Germinal center (tissue), 1 donor: ENCODE data around the gene PPP2R5C.

ENCODE experiments used
- DNase-seq: peaks from one replicate; pipeline ENCODE4 v3.0.0; 2012; ENCODE audit warnings: mixed read lengths, low spot score

PPP2R5C gene

DNA sequence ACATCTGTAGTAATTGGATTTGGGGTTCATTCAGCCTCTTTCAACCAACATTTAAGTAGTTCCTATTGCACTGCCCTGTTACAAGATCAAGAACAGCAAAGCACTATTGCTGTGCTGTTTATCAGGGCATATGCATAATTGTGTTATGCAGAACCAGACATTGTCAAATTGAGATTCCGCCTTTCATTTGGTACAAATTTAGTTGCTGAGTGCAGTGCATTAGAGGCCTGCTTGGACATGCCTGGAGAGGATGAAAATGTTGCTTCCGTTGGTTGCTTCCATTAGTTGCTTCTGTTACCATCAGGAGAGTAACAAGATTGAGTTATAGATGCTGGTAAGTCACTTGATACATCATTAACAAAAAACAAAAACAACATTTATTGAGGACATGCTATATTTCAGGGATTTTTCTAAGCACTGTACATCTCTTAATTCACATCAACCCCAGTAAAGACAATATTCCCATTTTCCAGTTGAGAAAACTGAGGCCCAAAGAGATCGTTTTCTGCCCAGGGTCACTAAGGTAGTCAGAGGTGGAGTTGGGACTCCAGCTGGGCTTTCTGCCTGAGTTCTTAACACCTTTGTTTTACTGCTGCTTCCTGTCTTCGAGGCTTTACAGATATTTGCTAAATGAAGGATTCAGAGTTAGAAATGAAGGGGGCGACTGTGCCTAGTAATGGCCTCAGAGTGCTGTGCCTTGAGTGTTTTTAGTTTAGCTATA lies 79.3 kb downstream of the PPP2R5C start:
- DNase-seq: no peak

DNA sequence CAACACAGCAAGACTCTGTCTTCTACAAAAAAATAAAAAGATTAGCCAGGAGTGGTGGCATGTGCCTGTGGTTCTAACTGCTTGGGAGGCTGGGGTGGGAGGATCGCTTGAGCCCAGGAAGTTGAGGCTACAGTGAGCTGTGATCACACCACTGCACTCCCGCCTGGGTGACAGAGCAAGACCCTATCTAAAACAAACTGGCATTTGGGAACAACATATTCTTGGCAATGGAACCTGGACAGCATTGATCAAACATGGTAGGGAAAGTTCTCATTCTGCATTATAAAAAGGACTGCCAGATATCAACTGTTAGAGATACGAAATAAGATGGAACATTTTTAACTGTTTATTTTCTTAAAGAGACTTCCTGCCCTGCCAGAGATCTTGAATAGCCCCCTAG lies 81.5 kb downstream of the PPP2R5C start:
- no peak for DNase-seq

DNA sequence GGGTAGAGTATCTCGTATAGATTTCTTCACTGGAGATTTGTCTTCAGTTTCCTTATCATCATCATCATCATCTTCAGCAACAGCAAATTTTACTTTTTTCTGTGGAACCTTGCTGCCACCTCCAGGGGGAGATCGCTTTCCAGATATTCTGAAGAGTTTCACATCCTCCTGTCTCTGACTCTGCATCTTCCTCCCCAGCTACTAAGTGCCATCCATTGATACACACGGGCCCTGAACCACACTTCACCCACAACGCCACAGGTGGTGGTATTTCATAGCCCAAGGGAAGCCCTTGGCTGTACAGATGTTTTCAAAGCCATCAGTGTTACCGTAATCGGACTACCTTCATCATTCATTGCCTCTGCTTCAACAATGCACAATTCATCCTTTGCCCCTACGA lies 82.2 kb downstream of the PPP2R5C start:
- peak; percentile 81 for DNase-seq

DNA sequence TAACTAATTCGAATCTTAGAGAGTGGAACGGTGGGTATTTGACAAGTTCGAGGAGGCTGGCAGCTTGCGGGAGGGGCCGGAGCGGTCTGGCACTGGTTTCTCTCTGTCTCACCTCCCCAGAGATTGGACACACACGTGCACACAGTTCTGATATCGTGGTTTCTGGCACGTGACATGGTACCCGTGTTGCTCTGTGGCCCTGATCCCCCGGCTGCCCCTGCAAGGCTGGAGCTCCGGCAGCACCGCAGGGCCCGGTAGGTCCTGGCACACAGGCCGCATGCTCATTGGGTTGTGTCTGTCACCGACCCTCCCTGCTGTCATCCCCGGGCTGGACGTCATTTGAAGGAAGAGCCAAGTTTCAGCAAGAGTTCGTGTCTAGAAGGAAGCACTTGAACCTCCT lies 82.7 kb downstream of the PPP2R5C start:
- DNase-seq: peak; percentile 61

DNA sequence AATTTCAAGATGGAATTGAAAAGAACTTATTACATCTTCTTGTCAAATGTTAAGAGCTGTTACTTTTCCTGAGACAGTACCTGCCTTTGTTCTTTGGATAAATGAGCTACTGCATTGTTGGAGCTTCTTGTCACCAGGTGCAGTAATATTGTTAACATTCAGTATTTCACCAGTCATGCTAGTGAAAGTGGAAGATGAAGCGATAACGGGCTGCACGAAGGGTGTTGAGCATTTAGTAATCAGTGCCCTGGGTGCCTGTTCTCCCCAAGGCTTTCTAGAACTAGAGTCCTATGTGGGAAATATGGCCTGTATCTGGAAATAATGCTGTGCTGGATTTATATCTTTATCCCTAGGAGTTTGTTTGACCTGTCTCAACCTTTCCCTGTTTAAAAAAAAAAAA lies 83.2 kb downstream of the PPP2R5C start:
- no peak for DNase-seq

DNA sequence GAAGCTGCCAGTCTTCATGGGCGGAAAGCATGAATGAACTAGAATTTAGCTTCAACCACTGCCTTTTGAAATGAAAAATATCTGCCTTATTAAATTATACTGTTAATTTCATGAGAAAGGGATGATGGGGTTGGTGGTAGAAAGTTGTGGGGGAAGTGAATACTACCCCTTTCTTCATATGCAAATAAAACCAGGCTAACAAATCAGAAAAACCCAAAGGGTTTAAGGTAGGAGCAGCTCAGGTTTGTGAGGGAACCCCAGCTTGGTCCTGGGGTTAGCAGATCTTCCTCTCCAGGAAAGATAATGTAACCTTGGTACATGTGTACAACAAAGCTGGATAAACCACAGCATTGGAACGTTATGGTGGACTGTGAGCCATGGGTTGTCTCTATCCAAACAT lies 84.0 kb downstream of the PPP2R5C start:
- DNase-seq: peak; percentile 67

DNA sequence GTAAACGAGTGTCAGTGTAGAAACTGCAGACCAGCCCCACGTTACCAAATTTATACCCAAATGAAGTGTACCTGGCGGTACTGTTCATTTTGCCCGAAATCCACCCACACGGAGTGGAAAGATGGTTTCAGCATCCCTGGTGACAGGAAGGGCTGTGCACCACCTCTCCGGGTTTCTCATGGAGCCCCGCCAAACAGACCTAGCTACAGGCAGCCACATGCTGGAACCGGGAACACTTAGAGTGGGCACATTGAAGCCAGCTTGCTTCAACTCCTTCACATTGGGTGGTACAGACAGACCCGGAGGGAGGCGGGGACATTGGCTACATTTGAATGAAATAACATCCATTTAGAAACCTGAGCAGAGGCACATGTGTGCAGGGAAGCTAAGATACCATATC lies 84.4 kb downstream of the PPP2R5C start:
- no peak for DNase-seq

DNA sequence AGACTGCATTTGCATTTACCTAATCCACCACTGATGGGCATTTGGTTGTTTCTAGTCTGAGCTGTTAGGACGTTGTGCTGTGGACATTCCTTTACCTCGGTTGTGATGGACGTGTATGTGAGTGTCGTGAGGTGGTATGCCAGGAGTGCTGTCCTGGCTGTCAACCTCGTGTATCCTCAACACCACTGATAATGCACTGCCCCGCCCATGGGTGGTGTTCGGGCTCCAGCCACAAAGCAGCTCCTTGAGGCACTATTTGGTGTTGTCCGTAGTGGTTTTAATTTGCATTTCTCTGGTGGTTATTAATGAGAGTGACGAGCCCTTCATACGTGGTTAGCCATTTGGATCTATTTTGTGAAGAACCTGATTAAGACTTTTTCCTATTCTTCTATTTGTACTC lies 87.6 kb downstream of the PPP2R5C start:
- peak; percentile 69 for DNase-seq

DNA sequence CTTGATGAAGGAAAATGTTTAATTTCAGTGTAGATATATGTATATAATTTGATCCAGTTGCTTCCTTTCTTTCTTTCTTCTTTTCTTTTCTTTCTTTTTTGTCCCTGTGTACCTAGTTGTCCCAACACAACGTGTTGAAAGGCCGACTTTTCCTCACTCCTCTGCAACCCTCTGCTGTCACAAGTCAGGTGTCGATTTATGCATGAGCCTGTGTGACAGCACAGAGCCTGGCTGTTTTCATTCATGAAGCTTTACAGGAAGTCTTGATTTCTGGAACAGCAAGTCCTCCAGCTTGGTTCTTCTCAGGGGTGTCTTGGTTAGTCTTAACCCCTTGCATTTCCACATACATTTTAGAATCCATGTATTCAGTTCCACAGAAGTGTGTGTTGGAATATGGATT lies 88.1 kb downstream of the PPP2R5C start:
- DNase-seq: no peak

DNA sequence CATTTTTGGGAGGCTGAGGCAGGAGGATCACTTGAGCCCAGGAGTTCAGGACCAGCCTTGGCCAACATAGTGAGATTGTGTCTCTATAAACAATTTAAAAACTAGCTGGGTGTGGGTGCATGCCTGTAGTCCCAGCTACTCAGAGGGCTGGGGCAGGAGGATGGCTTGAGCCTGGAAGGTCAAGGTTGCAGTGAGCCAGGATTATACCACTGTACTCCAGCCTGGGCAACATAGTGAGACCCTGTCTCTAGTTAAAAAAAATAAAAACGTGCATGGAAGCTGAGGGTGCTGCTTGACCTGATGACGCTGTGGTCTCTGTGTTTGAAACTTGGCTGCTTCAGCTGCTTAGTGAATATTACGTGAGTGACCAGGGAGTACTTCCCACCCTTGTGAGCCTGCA lies 89.7 kb downstream of the PPP2R5C start:
- no peak for DNase-seq

DNA sequence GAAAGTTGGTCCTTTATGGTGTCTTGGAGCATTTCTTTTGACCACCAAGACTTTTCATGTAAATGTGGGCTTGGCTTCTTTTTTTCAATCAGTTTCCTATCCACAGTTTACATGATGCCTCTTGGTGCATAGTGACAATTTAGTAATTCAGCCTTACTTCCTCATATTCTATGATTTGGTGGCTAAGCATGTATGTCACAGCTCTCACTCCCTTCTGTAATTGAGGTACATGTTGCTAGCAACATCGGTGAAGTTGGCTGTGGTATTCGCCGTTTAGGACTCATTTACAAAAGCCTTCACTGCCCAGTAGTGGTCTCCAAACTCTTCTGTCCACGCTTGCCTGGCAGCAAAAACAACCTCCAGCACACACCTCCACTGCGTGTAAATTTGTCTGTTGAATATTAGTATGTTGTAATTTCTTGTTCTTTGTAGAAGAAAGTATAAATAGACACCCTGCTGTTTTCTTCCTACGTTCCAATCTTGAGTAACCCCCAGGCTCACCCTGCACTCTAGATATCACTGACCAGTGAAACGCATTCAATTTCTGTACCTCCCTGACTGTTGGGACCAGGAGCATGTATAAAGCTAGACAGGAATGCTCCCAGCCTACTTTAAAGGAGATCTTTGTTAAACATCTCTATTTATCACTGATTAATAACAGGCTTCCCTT lies 90.4 kb downstream of the PPP2R5C start:
- DNase-seq: no peak

DNA sequence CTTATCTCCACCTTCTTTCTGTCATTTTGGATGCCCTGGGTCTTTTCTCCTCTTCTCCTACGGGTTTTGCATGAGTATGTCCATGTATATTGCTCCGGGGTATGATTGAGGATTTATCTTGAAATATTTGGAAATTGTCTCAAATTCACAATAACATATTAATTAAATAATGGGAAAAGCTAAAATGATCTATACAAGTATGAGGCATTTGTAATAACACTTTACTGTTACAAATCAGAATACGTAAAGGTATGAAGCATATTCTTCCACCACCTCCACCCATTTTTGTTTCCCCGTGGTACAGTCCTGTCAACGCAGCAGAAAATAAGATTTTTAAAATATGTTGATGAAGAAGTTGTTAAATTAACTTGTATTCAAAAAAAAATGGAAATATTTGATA lies 91.3 kb downstream of the PPP2R5C start:
- DNase-seq: no peak

DNA sequence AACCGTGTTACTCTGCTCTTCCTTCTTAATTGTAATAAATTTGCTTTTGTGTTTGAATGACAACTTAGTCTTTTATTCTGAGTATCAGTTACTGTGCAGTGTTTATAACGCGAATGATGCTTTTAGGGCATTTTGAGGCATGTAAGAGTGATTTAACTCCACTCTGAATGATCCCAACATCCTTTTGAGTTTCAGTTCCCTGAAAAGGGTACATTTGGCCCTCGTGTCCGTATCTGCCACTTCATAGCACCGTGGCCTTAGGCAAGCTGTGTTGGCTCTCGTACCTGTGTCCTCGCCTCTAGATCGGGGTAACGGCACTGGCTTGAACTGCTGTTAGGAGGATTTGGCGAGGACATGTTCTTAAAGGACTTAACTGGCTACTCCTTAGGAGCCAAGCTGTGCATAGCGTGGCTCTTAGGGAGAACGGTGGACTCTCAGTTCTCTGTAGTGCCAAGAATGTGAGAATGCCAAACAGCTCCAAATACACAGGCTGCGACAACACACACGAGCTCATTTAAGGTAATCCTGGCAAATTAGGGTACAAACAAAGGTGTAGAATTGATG lies 92.0 kb downstream of the PPP2R5C start:
- DNase-seq: no peak

DNA sequence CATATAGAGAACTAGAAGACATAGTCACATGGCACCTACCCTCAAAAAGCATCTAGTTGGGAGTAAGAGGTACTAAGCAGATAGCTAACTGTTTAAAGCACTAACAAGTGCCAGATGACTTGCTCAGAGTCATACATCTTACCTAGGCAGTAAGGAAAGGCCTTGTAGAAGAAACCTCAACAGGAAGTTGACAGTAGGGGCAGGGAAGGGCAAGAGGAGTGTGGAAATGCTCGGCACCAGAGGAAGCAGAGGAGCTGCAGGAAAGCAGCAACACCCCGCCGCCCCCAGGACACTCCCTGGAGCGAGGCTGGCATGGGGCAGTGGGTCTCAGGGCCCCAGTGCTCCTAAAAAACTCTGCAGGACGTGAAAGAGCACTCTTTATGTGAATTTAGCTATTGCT lies 92.9 kb downstream of the PPP2R5C start:
- no peak for DNase-seq

DNA sequence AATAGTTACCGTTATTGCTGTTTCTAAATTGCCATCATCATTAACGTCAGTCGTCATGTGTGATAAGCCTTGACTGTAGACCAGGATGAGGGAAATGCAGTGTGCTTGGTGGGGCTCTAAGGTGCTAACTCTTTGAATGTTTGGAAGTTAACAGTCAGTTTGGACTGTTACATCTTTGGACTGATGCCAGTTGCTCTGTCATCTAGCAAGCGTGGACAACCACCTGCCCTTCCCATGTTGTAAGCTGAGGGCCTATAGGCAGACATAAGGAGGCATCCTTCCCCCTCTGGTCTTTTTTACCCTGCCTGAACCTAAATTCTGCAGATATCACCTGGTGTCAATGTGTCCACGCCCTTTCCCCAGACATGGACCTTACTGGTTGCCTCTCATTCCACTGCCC lies 94.4 kb downstream of the PPP2R5C start:
- DNase-seq: no peak

DNA sequence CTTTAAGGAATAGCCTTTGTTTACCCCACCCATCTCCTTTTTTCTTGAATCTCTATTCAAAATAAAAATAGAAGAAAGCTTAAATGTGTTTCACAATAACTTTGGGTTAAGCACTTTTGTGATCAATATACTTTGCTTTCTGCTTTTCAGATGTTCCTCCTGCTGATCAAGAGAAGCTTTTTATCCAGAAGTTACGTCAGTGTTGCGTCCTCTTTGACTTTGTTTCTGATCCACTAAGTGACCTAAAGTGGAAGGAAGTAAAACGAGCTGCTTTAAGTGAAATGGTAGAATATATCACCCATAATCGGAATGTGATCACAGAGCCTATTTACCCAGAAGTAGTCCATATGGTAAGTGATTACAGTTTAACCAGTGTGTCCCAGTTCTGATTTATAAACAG lies 95.0 kb downstream of the PPP2R5C start:
- no peak for DNase-seq

DNA sequence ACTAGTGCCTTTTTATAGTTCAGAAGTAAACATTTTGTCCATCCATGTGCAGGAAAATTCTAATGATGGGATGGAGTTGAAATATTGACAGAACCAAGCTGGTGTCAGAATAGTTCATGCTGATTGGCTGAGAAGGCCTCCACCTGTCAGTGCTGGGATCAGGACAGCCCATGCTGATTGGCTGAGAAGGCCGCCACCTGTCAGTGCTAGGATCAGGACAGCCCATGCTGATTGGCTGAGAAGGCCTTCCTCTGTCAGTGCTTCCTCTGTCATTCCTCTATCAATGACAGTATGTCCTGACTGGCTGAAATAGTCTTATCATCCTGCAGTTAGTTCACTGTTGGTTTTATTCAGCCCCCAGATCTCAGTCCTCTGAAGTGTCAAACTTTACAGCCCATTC lies 95.7 kb downstream of the PPP2R5C start:
- no peak for DNase-seq

DNA sequence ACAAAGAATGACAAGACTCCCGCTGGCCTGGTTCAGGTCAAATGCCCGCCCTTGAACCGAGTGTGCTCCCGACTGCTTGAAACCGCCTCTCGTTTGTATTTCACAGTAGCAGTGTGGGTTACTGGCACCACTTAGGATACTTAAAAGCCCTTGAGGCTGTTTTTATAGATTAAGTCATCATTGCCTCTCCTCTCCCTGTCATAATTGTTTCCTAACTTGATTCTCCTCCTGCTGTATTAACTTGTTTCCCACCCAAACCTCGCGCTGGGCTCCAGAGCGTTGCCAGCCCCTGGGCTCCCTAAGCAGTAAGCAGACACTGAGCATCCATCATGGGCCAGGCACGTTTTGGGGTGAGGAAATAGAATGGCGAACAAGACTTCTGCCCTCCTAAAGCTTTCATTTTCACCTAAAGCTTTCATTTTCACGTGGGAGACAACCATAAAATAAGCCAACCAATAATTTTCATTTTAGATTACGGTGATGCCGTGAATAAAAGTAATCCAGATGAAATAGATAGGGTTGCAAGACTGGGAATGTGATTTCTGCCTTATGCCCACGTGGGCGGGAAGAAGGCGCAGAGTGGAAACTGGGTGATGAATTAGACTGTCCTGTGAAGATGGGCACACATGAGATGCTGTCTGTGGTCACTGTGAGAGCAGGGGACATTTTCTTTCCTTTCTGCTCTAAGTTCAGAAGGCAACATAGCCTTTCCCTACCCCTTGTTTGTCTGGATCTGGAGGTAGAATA lies 97.5 kb downstream of the PPP2R5C start:
- DNase-seq: no peak

DNA sequence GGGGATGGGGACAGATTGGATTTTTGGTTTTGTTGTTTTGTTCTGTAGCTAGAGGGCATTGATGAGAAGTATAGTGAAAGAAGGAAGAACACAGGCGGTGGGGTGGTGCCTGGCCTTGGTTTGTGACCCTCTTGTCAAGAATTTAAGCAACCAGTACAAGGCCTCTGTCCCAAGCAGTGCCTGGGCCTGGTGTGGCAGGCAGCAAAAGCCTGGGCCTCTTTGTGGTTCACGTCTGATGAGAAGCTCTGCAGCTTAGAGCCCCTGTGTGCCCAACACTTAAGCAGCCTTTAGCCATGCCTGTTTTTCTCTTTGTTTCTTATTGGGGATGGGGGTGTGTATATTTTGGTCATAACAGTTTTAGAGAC lies 98.0 kb downstream of the PPP2R5C start:
- no peak for DNase-seq

DNA sequence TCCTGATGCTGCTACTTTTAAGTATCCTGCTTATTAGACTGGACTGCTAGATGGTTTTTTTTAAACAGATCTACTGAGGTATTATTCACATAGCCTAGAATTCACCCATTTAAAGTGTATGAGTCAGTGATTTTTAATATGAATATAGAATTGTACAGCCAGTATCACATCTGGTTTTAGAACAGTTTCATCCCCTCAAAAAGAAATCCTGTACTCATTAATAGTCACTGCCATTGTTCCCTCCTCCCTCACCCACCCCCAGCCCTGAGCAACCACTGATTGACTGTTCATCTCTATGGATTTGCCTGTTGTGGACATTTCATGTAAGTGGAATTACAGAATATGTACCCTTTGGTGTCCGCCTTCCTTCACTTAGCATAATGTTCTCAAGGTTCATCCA lies 98.4 kb downstream of the PPP2R5C start:
- DNase-seq: no peak

DNA sequence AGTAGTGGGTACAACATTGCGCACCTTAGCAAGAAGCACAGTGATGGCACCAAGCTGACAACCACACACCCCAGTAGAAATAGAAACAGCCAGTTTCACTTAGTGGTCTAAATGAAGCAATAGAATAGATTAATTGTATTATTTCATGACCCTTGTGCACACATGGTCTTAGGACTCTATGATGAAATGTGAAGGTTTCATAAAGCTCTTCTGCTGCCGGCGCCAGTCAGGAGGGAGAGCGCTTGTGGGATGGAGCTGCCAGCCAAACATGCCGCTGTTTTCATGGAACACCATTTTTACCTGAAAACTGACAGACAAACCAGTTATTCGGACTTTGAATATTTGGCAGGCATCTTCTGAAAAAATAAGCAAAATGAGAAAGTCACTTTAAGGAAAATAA lies 100.0 kb downstream of the PPP2R5C start:
- DNase-seq: no peak

DNA sequence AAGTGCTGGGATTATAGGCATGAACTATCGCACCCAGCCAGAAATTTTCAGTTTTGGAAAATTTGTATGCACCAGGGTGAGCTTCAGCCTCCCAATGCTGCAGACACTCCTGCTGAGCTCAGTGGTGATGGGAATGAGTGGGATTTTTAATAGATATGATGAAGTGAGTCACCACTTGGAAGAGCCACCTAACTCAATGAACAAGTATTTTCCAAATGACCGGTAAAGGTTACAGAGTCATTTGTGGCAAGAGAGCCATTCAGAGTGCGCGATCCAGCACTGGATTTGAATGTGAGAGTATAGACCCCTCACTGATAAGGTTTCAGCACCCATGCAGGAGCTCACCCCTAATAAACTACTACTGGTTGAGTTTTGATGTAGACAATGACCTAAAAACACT lies 100.7 kb downstream of the PPP2R5C start:
- DNase-seq: no peak

DNA sequence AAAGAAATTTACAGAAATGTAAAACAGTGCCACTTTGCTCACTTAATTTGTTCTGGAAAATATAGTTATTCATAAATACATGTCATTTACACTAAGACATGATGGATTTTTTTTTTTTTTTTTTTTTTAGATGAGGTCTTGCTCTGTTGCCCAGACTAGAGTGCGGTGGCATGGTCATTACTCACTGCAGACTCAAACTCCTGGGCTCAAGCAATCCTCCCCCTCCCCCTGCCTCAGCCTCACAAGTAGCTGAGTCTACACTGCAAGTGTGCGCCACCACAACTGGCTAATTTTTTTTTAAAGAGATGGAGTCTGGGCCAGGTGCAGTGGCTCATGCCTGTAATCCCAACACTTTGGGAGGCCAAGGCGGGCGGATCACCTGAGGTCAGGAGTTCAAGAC lies 101.2 kb downstream of the PPP2R5C start:
- DNase-seq: no peak
